ENCODE measurements around the gene NAA35. TPM values are rescaled to one million over a fixed set of nuclear protein-coding genes. Genes with fewer than 3 reads are reported as not detected.

The NAA35 gene
- total RNA-seq, 1 experiment from 2014 or later, result 12.2 TPM

DNA sequence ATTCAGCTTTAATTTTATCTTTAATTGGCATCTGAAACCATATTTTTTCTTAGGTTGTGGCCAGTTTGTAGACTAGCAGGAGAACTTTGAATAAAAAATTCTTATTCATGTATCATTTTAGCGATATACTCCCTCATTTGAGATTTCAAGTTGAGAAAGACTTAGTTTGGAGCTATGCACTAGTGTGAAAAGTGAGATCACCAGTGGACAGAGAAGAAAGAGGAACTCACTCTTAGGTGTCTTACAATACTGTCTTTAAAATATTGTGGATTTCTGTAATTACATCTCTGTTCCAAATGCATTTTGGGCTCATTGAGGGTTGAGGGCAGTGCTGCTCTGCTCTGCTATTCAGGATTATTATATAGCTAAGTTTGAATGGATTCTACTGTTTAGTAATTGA is 54.7 kb downstream of the NAA35 start:
- no peaks in the 10 kb centered on the region for H3K27me3 ChIP-seq (ENCODE audit: low read length)
- H3K36me3 ChIP-seq (ENCODE audit: low read depth, low read length), result peaks cover 4% of the 10 kb centered on the region; the same call in 1 of the 2 replicates
- no peak overlapping the region for H3K27ac ChIP-seq (ENCODE audit: low read length)
- no peaks in the 10 kb centered on the region for H3F3A ChIP-seq (ENCODE audit: low read length, unreplicated experiment)
- no peak for DNase-seq
- no peaks in the 10 kb centered on the region for H3K9me3 ChIP-seq (ENCODE audit: low read length)
- no peaks in the 10 kb centered on the region for H3K9me2 ChIP-seq (replicated peaks; ENCODE audit: low read length)
- BruUV-seq (replicated peaks), result no TSS peak
- intact Hi-C loops (cut with micrococcal nuclease), result no loop called here
- no peak for ATAC-seq
- no peaks in the 10 kb centered on the region for H3K79me2 ChIP-seq (ENCODE audit: low read length)
- no peak overlapping the region for H2AFZ ChIP-seq (ENCODE audit: low read length)
- no peak overlapping the region for H3K9ac ChIP-seq (ENCODE audit: low read length)
- H3K4me3 ChIP-seq (ENCODE audit: low read length), result no peak overlapping the region
- no peak overlapping the region for H3K4me2 ChIP-seq (ENCODE audit: low read length)
- TF ChIP-seq, protein P1, sequence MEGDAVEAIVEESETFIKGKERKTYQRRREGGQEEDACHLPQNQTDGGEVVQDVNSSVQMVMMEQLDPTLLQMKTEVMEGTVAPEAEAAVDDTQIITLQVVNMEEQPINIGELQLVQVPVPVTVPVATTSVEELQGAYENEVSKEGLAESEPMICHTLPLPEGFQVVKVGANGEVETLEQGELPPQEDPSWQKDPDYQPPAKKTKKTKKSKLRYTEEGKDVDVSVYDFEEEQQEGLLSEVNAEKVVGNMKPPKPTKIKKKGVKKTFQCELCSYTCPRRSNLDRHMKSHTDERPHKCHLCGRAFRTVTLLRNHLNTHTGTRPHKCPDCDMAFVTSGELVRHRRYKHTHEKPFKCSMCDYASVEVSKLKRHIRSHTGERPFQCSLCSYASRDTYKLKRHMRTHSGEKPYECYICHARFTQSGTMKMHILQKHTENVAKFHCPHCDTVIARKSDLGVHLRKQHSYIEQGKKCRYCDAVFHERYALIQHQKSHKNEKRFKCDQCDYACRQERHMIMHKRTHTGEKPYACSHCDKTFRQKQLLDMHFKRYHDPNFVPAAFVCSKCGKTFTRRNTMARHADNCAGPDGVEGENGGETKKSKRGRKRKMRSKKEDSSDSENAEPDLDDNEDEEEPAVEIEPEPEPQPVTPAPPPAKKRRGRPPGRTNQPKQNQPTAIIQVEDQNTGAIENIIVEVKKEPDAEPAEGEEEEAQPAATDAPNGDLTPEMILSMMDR (conservative IDR thresholded peaks at IDR 0.05; ENCODE audit: low read depth, low read length), result no peak
- TF ChIP-seq EZH2phosphoT487 (IDR thresholded peaks at IDR 0.05; ENCODE audit: borderline replicate concordance, low read length) (no peak), EZH2 (IDR thresholded peaks at IDR 0.05; ENCODE audit: low read length, unreplicated experiment) (no peak)
- H3K4me1 ChIP-seq (ENCODE audit: insufficient read depth, low read length), result no peaks in the 10 kb centered on the region
- ChIA-PET POLR2A (ENCODE audit: unreplicated experiment) (no interaction called here), CTCF (no interaction called here)
- H4K20me1 ChIP-seq (ENCODE audit: low read length), result no peaks in the 10 kb centered on the region

DNA sequence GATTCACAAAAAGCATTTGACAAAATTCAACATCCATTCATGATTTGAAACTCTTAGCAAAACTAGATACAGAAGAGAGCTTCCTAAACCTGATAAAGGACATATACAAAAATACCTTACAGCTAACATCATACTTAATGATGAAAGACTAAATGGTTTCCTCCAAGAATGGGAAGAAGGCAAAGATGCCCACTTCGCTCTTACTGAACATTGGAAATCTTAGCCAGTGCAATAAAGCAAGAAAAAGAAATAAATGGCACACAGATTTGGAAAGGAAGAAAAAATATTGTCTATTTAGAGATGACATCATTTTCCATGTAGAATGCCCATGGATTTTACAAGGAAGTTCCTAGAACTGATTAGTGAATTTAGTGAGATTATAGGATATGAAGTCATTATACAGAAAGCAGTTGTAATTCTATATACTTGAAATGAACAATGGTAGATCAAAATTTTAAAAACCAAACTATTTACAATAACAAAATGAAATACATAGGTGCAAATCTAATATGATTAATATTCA is 64.4 kb downstream of the NAA35 start:
- intact Hi-C loops (cut with micrococcal nuclease), result no loop called here
- POLR2A ChIA-PET (ENCODE audit: unreplicated experiment), result no interaction called here
- Histone ChIP-seq H4K20me1 (ENCODE audit: low read length) (no peaks in the 10 kb centered on the region), H2AFZ (ENCODE audit: low read length) (no peak overlapping the region), H3K9ac (ENCODE audit: low read length) (no peak overlapping the region), H3K9me2 (replicated peaks; ENCODE audit: low read length) (no peaks in the 10 kb centered on the region), H3K4me2 (ENCODE audit: low read length) (no peak overlapping the region), H3K36me3 (ENCODE audit: low read depth, low read length) (peaks cover 16% of the 10 kb centered on the region), H3K79me2 (ENCODE audit: low read length) (no peaks in the 10 kb centered on the region), H3F3A (ENCODE audit: low read length, unreplicated experiment) (no peaks in the 10 kb centered on the region), H3K4me1 (ENCODE audit: insufficient read depth, low read length) (no peaks in the 10 kb centered on the region), H3K27ac (ENCODE audit: low read length) (no peak overlapping the region), H3K27me3 (ENCODE audit: low read length) (no peaks in the 10 kb centered on the region), H3K9me3 (ENCODE audit: low read length) (no peaks in the 10 kb centered on the region), H3K4me3 (ENCODE audit: low read length) (no peak overlapping the region)
- BruUV-seq (replicated peaks), result no TSS peak
- DNase-seq (no peak), ATAC-seq (no peak)
- TF ChIP-seq EZH2phosphoT487 (IDR thresholded peaks at IDR 0.05; ENCODE audit: borderline replicate concordance, low read length) (no peak), EZH2 (IDR thresholded peaks at IDR 0.05; ENCODE audit: low read length, unreplicated experiment) (no peak)
- TF ChIP-seq, protein P1 (conservative IDR thresholded peaks at IDR 0.05; ENCODE audit: low read depth, low read length), result no peak
- CTCF ChIA-PET, result no interaction called here

DNA sequence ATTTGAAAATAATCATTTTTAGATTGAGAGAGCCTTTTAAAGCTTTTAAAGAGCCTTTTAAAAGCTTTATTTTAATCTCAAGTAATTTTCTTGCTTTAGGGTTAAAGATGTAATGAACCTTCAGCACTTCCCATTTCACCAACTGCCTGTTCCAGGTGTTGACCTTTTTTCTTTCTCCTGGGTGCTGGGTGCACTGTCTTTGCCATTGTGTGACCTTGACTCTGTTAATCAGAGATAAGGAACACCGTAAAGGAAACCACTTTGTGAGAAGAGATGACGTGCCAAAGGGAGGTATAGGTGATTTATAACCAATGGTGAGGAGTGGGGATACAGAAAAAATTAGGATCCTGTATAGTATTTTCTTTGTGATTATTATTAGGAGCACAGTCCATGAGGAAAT is 68.2 kb downstream of the NAA35 start:
- POLR2A ChIA-PET (ENCODE audit: unreplicated experiment), result no interaction called here
- CTCF ChIA-PET, result no interaction called here
- H3K36me3 ChIP-seq (ENCODE audit: low read depth, low read length), result peaks cover 9% of the 10 kb centered on the region

More for the DNA sequence above, 68.2 kb downstream of the NAA35 start:
- ATAC-seq, result no peak
- Histone ChIP-seq H3K27me3 (ENCODE audit: low read length) (no peaks in the 10 kb centered on the region), H2AFZ (ENCODE audit: low read length) (no peak overlapping the region), H3K4me2 (ENCODE audit: low read length) (no peak overlapping the region), H3F3A (ENCODE audit: low read length, unreplicated experiment) (no peaks in the 10 kb centered on the region), H3K4me3 (ENCODE audit: low read length) (no peak overlapping the region), H3K9me2 (replicated peaks; ENCODE audit: low read length) (no peaks in the 10 kb centered on the region), H3K9me3 (ENCODE audit: low read length) (no peaks in the 10 kb centered on the region), H3K79me2 (ENCODE audit: low read length) (no peaks in the 10 kb centered on the region), H4K20me1 (ENCODE audit: low read length) (no peaks in the 10 kb centered on the region), H3K4me1 (ENCODE audit: insufficient read depth, low read length) (no peaks in the 10 kb centered on the region), H3K9ac (ENCODE audit: low read length) (no peak overlapping the region), H3K27ac (ENCODE audit: low read length) (no peak overlapping the region)
- intact Hi-C loops (cut with micrococcal nuclease), result no loop called here
- DNase-seq, result no peak
- no TSS peak for BruUV-seq (replicated peaks)
- no peak for TF ChIP-seq EZH2phosphoT487 (IDR thresholded peaks at IDR 0.05; ENCODE audit: borderline replicate concordance, low read length)
- TF ChIP-seq, protein P1 (conservative IDR thresholded peaks at IDR 0.05; ENCODE audit: low read depth, low read length), result no peak
